ELF-1 (cell line): Measurements from ENCODE around the gene TERB1.

Experiments
- DNase-seq: peaks from one replicate; pipeline ENCODE4 v3.0.0-alpha.2; 2016; ENCODE audit warnings: low read depth, low spot score

TERB1 gene

DNA sequence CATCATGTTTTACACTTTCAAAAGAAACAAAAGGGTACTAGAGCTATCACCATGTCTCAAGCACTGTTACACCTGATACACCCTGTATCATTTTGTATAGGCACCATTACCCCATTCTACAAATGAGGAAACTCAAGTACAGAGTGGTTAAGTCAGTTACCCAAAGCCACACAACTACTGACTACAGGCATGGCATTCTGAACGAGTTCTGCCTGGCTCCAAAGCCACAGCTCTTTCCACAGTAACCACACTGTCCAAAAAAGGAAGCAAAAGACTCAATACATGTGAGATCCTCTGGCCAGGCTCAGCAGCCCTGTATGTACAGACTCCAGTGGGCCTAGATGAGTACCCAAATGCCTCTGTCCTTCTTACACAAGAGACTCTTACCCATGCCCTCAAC, 54.7 kb downstream of the TERB1 start:
- no peak for DNase-seq

DNA sequence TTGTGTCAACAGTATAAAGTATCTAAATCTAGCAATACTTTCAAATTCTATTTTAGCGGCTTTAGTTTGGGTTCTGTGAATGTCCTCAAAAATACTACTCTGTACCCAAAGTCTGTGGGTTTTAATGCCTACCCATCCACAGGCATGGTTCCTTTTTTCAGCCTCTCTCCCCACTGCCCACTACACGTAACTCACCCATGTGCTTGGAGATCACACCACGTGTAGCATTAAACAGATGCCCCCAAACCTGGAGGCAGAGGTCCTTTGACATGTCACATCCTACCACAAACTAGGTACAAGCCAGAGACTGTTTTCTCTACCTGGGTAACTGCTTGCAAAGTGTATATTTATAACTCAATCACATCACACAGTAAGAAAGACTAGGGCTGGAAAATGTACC, 55.3 kb downstream of the TERB1 start:
- no peak for DNase-seq

DNA sequence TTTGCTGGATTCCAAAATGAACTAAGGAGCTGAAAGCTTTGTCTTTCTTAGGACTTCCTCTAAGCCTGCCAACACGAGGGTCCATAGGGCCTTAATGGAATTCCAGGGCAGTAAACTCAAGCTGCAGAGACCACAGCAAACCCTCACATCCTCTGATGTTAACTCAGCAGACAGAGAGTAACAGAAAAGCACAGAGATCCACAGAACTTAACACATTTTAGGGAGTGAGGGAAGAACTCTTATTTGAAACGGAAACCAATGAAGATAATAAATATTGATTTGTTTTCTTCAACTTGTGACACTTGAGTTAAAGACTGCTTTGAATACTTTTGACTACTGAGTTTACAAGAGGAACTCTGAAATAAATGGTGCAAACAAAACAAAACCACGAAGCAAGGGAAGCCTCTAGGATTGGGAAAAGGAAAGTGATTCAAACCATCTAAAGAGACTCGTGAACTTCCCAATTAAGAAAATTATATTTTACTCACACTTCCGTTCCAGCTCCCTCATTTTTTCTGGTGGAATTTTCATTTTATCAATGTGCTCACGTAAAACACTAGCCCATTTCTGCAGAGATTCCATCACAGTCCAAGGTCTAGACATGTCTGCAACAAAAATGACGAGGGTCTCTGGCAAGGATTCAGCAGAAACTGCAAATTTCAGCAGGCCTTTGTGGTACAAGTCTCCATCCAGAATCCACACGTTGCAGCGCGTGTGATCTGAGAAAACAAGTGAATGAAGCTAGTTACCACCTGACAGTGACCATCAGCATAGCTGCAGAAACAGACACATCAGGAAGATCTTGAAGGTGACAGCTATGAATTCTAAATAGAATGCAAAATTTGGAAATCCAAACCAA, 59.2 kb downstream of the TERB1 start:
- DNase-seq, result no peak

DNA sequence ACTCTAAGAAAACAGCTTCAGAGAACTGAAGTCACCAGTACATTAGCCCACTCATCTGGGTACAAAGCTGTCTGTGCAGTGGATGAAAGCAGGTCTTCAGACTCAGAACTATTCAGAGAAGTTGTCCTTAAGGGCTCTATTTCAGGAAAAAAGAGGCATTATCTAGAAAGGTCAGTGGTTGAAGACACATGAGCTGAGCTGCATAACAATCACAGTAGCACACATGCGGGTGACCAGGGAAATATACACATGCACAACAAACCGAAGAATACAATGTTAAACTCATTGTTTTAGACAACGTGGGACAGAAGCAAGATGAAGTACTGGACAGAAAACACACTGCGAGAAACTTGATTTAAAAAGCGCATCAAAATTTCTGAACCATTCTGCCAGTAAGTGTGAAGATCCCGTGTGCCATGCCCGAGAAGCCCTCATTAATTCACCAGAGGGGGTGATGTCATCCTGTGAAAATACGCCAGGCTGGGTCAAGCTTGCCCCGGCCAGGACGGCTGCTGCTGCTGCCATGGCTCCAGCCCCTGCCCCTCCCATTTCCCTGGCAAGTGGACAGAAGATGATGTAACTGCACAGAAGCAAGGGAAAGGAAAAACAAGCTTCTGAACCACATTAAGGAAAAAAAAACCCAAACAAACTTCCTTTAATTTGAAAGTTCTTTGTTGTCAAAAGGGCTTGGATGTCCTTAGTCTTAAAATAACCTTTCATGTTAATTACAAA, 60.0 kb downstream of the TERB1 start:
- DNase-seq, result peak; percentile 18

DNA sequence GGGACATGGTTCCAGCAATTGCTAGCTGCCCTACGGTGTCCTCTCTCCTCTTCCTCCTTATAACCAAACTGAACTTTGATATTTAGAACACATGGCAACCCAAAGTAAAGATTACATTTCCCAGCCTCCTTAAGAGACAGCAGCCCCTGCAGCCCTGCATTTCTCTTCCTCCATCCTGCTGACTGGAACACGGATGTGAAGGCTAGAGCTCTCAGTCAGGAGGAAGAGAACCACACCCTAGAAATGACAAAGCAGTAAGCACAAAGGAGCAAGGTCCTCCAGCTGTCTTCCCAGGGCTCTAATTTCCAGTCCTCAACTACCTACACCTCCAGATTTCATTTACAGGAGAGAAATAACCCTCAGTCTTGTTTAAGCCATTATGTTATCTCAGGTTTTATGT, 60.9 kb downstream of the TERB1 start:
- DNase-seq, result no peak

DNA sequence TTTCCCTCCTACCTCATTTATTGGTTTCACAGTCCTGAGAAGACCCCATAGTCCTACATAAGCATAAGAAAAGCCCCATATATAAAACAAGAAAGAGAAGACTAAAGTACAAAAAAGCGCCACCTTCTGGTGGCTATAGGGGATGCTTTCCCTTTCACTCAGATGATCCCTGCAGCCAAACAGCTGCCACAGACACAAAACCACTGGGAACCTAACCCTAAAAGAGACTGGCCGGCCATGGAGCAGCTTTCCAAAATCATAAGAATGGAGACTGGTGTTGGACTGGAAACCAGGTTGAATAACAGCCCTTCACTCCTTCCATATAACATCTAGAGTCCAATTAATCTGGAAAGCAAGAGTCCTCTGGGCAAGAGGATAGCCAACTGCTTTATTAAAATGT, 61.4 kb downstream of the TERB1 start:
- peak; percentile 74 for DNase-seq

DNA sequence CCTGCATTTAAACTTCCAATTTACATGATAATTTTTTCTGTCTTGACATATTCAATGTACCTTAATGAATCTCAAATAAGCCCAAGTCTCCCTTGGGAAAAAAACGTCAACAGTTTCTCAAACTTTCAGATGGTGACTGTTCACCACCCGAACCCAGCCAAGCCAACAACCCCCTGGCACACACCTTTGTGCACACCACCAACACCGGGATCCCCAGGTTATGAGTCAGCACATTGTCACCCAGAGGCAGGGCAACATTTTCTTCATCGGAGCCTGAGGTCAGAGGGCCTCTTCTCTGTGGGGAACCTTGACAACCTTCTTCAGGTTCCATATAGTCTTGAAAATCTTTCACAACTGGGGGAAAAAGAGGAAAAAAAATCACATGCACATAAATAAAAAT, 65.5 kb downstream of the TERB1 start:
- DNase-seq, result no peak

DNA sequence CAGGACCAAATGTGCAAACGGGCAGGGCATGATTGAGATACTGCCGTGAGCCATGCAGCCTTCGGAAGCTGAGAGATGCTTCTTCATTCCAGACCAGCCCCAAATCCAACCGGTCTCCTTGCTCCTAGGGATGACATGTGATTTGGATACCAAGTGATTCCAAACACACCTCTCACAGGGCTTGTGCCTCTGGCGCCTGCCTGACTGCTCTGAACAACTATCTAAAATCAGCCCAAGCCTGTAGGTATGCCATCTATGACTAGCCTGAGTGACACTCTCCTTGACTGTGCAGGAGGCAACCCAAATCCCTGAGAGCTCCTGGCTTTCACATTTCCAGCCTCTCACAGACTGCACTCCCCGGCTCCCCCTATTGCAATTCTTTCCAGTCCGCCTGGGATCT, 70.3 kb downstream of the TERB1 start:
- no peak for DNase-seq

DNA sequence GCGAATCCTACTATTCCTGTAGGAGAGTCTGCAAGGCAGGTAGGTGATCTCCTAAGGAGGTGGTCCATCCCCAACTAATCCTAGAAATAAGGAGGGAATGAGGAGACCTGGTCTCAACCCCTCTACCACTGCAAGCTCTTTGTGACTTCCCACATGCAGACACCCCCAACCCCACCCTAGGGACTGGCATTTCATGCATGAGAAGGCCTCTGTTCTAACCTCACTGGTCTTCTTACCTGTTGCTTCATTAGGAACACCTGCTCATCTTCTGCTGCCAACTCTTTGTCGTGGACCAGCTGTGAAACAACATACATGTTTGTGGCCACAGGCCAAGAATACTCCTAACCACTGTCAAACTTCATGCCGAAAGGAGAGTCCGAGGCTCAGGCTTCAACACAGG, 72.6 kb downstream of the TERB1 start:
- no peak for DNase-seq

DNA sequence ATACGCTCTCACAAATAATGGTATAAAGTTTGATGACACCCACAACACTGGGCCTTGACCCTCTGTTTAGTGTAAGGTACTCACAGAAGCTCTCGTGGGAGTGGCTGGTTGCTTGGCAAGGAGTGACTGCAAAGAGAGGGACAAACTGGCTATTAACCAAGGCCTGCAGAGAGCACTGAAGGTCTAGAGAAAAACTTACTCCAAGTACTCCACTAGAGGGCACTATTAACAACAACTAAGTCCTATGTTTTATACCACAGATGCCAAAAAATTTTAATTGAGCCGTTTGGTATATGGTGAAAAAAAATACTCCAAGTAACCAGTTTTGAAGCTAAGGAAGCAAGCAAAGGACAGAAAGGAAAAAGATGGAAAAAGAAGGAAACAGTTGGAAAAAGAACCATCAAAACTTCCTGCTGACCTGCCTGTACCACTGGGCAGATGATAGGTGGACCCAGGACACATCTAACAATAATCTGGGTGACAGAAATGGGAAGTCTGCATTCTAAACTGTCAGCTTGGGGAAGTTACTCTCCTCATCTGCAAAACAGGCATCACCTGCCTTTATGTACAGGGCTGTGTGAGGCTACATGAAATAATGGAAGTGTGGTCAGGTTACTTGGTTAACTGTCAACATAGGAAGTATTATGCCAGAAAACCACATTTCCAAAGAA, 73.1 kb downstream of the TERB1 start:
- peak; percentile 31 for DNase-seq

DNA sequence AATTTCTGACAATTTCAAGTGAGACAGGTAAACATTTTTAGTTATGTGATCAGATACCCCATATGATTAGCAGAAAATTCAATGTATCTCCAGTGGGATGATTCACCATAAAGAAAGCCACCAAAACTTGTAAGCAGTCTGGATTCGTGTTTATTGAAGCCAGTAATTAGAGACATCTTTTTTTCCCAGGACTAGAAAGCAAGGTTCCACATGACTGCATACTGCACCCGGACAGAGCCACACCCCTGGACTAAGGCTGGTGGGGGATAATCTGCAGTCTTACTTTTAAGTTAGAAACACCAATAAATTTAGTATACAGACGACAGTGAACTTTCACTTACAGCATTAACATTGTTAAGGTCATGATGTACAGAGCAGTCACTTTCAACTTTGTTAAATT, 80.6 kb downstream of the TERB1 start:
- no peak for DNase-seq

DNA sequence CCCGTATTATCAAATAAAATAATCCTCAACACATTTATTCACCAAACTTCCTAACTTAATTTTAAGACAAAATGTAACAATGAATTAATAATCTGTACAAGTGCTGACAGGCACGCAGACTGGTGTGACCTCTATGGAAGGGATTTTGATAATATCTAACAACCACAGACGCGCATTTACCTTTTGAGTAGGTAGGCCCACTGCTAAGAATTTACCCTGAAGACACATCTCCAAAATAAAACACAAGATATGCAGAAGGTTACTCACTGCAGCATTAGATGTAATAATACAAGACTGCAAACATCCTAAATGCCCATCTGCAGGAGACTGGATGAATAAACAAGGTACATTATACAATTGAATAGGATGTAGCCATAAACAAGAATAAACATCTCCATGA, 82.1 kb downstream of the TERB1 start:
- no peak for DNase-seq

DNA sequence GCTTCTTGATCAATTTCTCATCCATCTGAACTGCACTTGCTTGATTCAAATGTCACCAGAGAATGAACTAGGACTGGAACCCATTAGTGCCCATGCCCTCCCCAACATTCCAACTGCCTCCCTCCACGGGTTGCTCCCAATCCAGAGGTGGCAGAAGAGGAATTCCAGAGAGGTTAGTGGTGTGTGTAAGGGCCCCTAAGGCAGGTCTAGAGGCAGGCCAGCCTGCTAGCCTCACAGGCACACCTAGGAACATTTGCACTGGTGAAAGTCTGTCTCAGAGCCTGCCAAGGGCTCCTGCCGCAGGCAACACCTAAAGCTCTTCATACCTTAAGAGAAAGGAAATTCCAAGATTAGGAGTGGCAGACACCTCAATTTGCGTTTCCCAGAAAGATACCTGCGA, 83.6 kb downstream of the TERB1 start:
- peak; percentile 78 for DNase-seq

DNA sequence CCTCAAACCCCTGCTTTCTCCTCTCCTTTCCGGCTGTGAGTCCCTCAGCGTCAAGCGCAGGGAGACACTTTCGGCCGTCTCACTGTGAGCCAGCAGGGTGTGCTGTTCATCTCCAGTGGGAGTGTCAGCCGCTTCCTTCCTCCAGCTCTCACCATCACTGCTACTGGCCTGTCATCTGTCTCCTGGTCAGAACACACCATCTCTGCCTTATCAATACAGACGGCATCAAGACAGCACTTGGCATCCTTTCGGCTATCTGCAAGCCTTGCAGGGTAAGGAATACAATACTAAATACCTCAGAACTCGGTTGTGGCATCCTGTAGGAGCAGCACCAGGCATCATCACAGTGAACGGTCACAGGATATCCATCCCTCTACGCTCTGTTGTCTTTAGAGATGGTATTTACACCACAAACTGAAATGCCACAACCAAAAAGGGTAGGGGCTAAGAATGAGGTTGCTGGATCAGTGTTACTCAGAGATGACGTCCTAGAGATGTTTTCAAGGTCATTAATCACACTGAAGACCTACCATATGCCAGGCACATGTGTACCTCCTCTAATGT, 84.2 kb downstream of the TERB1 start:
- DNase-seq, result peak; percentile 78

DNA sequence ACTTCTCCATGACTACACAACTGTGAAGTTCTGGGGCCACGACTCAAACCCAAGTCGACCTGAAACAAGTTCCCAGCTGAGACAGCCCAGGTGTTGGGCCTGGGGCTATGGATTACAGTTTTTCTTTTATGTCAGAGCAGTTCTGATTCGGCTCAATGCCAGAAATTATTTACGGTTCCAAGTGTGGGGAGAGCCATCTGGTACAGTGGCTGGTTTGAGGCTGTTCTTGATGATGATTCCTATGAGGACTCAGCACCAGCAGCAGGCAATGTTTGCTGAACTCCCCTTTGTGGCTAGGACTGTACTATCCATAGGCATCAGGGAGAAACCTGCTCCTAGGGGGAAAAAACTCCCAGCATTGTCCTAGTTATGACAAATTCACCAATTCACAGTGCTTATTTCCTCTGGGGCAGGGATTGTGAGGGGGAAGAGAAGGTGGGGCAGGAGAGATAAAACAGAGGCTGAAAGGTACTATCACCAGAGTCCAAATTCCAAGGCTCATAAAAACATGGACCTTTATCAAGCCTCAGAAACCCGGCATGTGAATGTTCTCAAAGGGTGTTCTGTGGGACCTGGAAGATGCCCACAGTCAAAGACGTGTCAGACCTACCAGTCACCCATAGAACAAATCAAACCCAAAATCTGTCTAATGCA, 86.6 kb downstream of the TERB1 start:
- no peak for DNase-seq

DNA sequence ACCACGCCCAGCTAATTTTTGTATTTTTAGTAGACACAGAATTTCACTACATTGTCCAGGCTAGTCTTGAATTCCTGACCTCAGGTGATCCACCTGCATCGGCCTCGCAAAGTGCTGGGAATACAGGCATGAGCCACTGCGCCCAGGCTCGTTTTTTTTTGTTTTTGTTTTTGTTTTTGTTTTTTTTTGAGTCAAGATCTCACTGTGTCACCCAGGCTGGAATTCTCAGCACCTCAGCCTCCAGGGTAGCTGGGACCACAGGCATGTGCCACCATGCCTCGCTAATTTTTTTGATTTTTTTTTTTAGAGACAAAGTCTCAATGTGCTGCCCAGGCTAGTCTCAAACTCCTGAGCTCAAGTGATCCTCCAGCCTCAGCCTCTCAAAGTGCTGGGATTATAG, 87.3 kb downstream of the TERB1 start:
- DNase-seq, result no peak

DNA sequence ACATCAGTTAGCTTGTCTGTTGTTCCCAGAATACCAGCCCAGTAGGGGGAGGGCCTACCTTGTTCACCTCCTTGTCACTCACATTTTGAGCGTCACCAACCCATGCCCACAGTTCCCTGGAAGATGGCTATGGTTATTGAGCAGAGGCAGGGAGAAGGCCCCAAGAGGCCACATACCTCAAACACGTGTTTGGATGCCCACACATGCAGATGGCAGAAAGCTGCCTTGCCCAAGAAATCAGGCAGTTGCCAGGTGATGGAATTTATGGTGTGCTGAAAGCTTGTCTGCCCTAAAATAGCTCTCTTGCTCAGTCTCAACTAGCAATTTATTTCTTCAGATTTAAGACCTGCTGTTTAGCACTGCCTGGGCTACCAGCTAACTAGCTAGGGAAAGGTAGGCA, 88.3 kb downstream of the TERB1 start:
- no peak for DNase-seq

DNA sequence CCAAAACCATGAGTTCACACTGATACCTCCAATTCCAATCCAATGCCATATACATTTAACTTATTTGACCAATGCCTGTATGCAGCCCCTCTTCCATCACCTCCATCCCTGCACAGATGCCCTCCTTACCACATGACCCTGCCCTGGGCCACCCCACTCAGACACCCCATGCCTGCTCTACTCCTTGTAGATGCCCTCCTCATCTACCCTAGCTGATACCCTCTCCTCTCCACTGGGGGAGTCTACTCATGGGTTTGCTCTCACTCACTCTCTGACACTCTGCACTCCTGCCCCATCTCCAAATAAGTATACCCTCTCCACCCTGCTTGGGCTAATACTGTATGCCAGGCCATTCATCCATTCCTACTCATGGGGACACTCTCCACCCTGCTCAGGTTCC, 88.9 kb downstream of the TERB1 start:
- DNase-seq, result no peak

DNA sequence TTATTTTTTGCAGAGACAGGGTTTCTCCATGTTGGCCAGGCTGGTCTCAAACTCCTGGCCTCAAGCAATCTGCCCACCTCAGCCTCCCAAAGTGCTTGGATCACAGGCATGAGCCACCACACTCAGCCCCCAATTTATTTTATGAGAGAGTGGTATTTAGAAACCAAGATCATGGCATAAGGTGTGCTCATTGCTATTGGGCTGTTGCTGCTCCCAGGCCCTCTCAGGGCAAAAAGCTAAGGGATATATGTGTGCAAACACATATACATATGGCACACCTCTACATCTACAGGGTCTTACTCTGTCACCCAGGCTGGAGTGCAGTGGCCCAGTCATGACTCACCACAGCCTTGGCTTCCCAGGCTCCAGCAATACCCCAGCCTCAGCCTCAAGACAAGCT, 89.8 kb downstream of the TERB1 start:
- DNase-seq, result no peak

DNA sequence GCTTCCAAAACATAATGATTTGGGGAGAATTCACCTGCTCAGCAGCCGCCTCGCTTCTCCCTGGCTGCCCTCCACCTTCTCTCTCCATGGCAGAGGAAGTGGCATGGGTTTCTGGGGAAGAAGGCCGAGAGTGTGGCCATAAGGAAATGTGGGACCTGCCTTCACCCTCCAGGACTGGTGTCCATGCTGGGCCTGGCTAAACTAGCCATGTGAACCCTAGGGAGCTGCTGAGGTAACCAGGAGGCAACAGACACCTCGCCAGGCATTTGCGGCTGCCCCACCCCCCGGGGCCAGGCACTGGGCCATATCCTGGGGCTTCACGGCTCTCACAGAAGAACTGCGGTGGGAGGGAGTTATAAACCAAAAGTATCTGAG, 94.9 kb downstream of the TERB1 start:
- DNase-seq, result peak; percentile 44

DNA sequence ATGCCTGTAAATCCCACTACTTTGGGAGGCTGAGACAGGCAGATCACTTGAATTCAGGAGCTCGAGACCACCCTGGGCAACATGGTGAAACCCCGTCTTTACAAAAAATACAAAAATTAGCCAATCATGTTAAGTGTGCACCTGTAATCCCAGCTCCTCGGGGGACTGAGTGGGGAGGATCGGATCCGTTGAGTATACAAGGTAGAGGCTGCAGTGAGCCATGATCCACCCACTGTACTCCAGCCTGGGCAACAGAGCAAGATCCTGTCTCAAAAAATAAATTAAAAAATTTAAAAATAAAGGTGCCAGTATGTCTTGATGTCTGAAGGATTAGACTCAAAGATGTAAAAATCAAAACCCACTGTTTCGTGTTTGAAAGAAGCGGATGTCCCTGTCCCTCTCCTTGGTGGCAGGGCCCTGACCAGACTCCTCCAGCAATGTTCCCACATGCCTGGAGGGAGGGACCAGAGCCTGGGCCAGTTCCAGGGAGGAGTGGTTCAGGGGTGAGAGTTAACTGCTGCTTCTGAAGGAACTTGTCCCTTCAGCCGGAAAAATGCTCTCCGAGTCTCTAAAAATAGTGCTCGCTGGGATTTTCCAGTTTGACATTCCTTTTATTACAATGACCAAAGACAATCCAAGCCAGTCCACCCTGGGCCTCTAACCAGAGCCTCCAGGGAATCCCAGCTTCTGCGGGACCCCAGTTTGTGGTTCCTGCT, 95.4 kb downstream of the TERB1 start:
- peak; percentile 29 for DNase-seq
